PFSK-1 (cell line): ENCODE data around the gene ZSCAN5A.

ENCODE experiments used
- FOXP2 ChIP-seq: optimal IDR thresholded peaks from 2 replicates; pipeline ENCODE3; 2011; ENCODE audit warnings: borderline replicate concordance, control low read depth, inconsistent platforms; ENCODE audit not compliant: insufficient read depth; ENCODE audit errors: extremely low read length, extremely low read depth
- POLR2AphosphoS5 ChIP-seq: IDR thresholded peaks from 2 replicates; pipeline ENCODE4 v1.6.1; 2012; ENCODE audit warnings: low read depth, mild to moderate bottlenecking, control low read depth, low read length, moderate library complexity
- REST ChIP-seq, 2 experiments: IDR thresholded peaks; 2 replicates each; pipeline versions ENCODE4 v1.6.1 to v1.8.0; 2011 to 2012; ENCODE audit warnings: low read depth in 2 of 2, low read length in 2 of 2, control low read depth in 1 of 2, inconsistent platforms in 1 of 2, mild to moderate bottlenecking in 1 of 2, moderate library complexity in 1 of 2; ENCODE audit not compliant: insufficient read depth in 1 of 2
- SIN3A ChIP-seq: IDR thresholded peaks from 2 replicates; pipeline ENCODE4 v1.6.1; 2012; ENCODE audit warnings: mild to moderate bottlenecking, low read length, moderate library complexity, borderline replicate concordance; ENCODE audit not compliant: insufficient read depth
- TAF1 ChIP-seq: IDR thresholded peaks from 2 replicates; pipeline ENCODE4 v1.6.1; 2012; ENCODE audit warnings: low read length, control low read depth, borderline replicate concordance; ENCODE audit not compliant: insufficient read depth

Gene ZSCAN5A

GRCh38 chr19:56301155-56301554 lies 13.5 kb downstream of the ZSCAN5A start:
- no peak for TF ChIP-seq POLR2AphosphoS5
- TF ChIP-seq TAF1 = no peak
- TF ChIP-seq SIN3A = no peak
- no peak for TF ChIP-seq FOXP2
- TF ChIP-seq REST (IDR thresholded peaks at IDR 0.05; ENCODE audit: insufficient read depth in 1 of 2, low read depth in 2 of 2, low read length in 2 of 2) = no peak

- TF ChIP-seq SIN3A = no peak
- TF ChIP-seq FOXP2 = no peak
- TF ChIP-seq REST (IDR thresholded peaks at IDR 0.05; ENCODE audit: insufficient read depth in 1 of 2, low read depth in 2 of 2, low read length in 2 of 2) = no peak
- no peak for TF ChIP-seq TAF1
- no peak for TF ChIP-seq POLR2AphosphoS5
Measured at GRCh38 chr19:56299688-56300087, 15.0 kb downstream of the ZSCAN5A start.

- TF ChIP-seq FOXP2 (no peak), POLR2AphosphoS5 (no peak), SIN3A (no peak), TAF1 (no peak), REST (IDR thresholded peaks at IDR 0.05; ENCODE audit: insufficient read depth in 1 of 2, low read depth in 2 of 2, low read length in 2 of 2) (no peak)
Measured at GRCh38 chr19:56297010-56297409, 17.6 kb downstream of the ZSCAN5A start.

- TF ChIP-seq FOXP2 (no peak), TAF1 (no peak), SIN3A (no peak), REST (IDR thresholded peaks at IDR 0.05; ENCODE audit: insufficient read depth in 1 of 2, low read depth in 2 of 2, low read length in 2 of 2) (no peak), POLR2AphosphoS5 (no peak)
Measured at GRCh38 chr19:56295531-56296455, 18.8 kb downstream of the ZSCAN5A start.
